ENCODE data around the gene CBFB. TPM values are rescaled to one million over a fixed set of nuclear protein-coding genes. Genes with fewer than 3 reads are reported as not detected.
"Not testable (repeated sequence)": the region's sequence is repeated elsewhere in the genome, so short reads cannot be mapped to it uniquely, and the experiment has no call there.

Gene CBFB
- total RNA-seq, 4 donors from 2014 or later: 26.0 to 59.3 (median 41.9) TPM

GRCh38 chr16:67117716-67118115 lies 88.8 kb downstream of the CBFB start:
- H3K9me3 ChIP-seq: no peaks in the 10 kb centered on the region
- TF ChIP-seq CTCF (IDR thresholded peaks at IDR 0.05) (no peak), POLR2A (IDR thresholded peaks at IDR 0.05) (no peak)
- H3K36me3 ChIP-seq: peaks cover 0 to 46% (median 16%) of the 10 kb centered on the region in 3 donors
- H3K4me1 ChIP-seq: peaks cover 0 to 42% (median 8%) of the 10 kb centered on the region in 3 donors
- H3K27me3 ChIP-seq: no peaks in the 10 kb centered on the region
- H3K27ac ChIP-seq: no peak overlapping the region
- no peak overlapping the region for H3K4me3 ChIP-seq
- intact Hi-C loops (cut with DNase I): no loop called here
- 94 to 97% methylated on average over 8 to 9 of the region's 9 CpGs for WGBS, 2 donors
- no peak for DNase-seq

GRCh38 chr16:67120025-67120424 lies 91.1 kb downstream of the CBFB start:
- H3K36me3 ChIP-seq: peaks cover 0 to 69% (median 21%) of the 10 kb centered on the region in 3 donors
- WGBS, 2 donors: 65 to 70% methylated on average over 5 of the region's 5 CpGs

GRCh38 chr16:67122799-67123198 lies 93.8 kb downstream of the CBFB start:
- peaks cover 0 to 87% (median 21%) of the 10 kb centered on the region in 3 donors for H3K36me3 ChIP-seq
- 91 to 93% methylated on average over 5 of the region's 5 CpGs for WGBS, 2 donors
- intact Hi-C loops (cut with DNase I); H3K27me3 ChIP-seq; H3K27ac ChIP-seq; H3K4me1 ChIP-seq; DNase-seq; H3K9me3 ChIP-seq; H3K4me3 ChIP-seq: not testable (repeated sequence)

More at GRCh38 chr16:67120025-67120424, 91.1 kb downstream of the CBFB start:
- TF ChIP-seq CTCF (IDR thresholded peaks at IDR 0.05) (no peak), POLR2A (IDR thresholded peaks at IDR 0.05) (no peak)
- H3K4me1 ChIP-seq: peaks cover 0 to 19% (median 0%) of the 10 kb centered on the region in 3 donors
- H3K9me3 ChIP-seq: no peaks in the 10 kb centered on the region
- no peak overlapping the region for H3K27ac ChIP-seq
- intact Hi-C loops (cut with DNase I): no loop called here
- DNase-seq: no peak
- no peak overlapping the region for H3K4me3 ChIP-seq
- H3K27me3 ChIP-seq: no peaks in the 10 kb centered on the region

GRCh38 chr16:67128417-67128816 lies 99.5 kb downstream of the CBFB start:
- H3K4me3 ChIP-seq: no peak overlapping the region
- no peaks in the 10 kb centered on the region for H3K4me1 ChIP-seq
- no peak for DNase-seq
- TF ChIP-seq POLR2A (IDR thresholded peaks at IDR 0.05): no peak
- intact Hi-C loops (cut with DNase I): no loop called here
- no peaks in the 10 kb centered on the region for H3K9me3 ChIP-seq
- no peaks in the 10 kb centered on the region for H3K27me3 ChIP-seq
- peaks cover 0 to 99% (median 0%) of the 10 kb centered on the region in 3 donors for H3K36me3 ChIP-seq
- no peak overlapping the region for H3K27ac ChIP-seq

GRCh38 chr16:67128887-67129286 lies 99.9 kb downstream of the CBFB start:
- no peak for TF ChIP-seq CTCF (IDR thresholded peaks at IDR 0.05)
- no peak for TF ChIP-seq POLR2A (IDR thresholded peaks at IDR 0.05)
- WGBS, 2 donors: 93 to 100% methylated on average over 3 of the region's 3 CpGs
- Histone ChIP-seq H3K9me3 (no peaks in the 10 kb centered on the region), H3K4me1 (no peaks in the 10 kb centered on the region), H3K4me3 (no peak overlapping the region), H3K27me3 (no peaks in the 10 kb centered on the region), H3K36me3 (peaks cover 0 to 99% (median 0%) of the 10 kb centered on the region in 3 donors), H3K27ac (no peak overlapping the region)
- intact Hi-C loops (cut with DNase I): no loop called here
- DNase-seq: no peak

GRCh38 chr16:67129422-67129821 lies 100.5 kb downstream of the CBFB start:
- WGBS, 2 donors: 90 to 96% methylated on average over 2 to 3 of the region's 3 CpGs
- intact Hi-C loops (cut with DNase I): no loop called here
- H3K36me3 ChIP-seq: peaks cover 0 to 99% (median under 1%) of the 10 kb centered on the region in 3 donors

More at GRCh38 chr16:67129422-67129821, 100.5 kb downstream of the CBFB start:
- DNase-seq: no peak
- Histone ChIP-seq H3K4me1 (no peaks in the 10 kb centered on the region), H3K9me3 (no peaks in the 10 kb centered on the region), H3K27ac (no peak overlapping the region), H3K4me3 (no peak overlapping the region), H3K27me3 (no peaks in the 10 kb centered on the region)
- TF ChIP-seq CTCF (IDR thresholded peaks at IDR 0.05) (no peak), POLR2A (IDR thresholded peaks at IDR 0.05) (no peak)
